ENCODE measurements around the gene CCNI2.

Gene CCNI2

GRCh38 chr5:132773601-132774355 lies 26.6 kb downstream of the CCNI2 start:
- peak overlapping the region; percentile 10 for H4K91ac ChIP-seq (ENCODE audit: low read length)
- no peak overlapping the region for H2BK15ac ChIP-seq (ENCODE audit: low read depth, poor library complexity, severe bottlenecking)
- peaks cover 50% of the 10 kb centered on the region for H3K4me1 ChIP-seq (ENCODE audit: control insufficient read depth, insufficient read depth, low read depth, low read length)
- peak overlapping the region in 1 of 2 experiments; percentile 17 for H3K4ac ChIP-seq (ENCODE audit: low read depth in 1 of 2, low read length in 2 of 2)
- H3K9ac ChIP-seq (ENCODE audit: low read length): no peak overlapping the region
- H3K27ac ChIP-seq (ENCODE audit: low read length, poor library complexity, severe bottlenecking): no peak overlapping the region
- H2AFZ ChIP-seq (ENCODE audit: low read depth, low read length): no peak overlapping the region
- no peak overlapping the region for H2BK5ac ChIP-seq (ENCODE audit: low read depth, low read length, poor library complexity, severe bottlenecking)
- 95% methylated on average over 10 of the region's 12 CpGs for WGBS
- no peak overlapping the region for H3K4me3 ChIP-seq (ENCODE audit: insufficient read depth in 1 of 2, low read depth in 1 of 2, low read length in 2 of 2)
- H2BK120ac ChIP-seq (ENCODE audit: low read depth, low read length): no peak overlapping the region
- H3K18ac ChIP-seq (ENCODE audit: low read depth in 1 of 2, low read length in 2 of 2): no peak overlapping the region
- H4K8ac ChIP-seq (ENCODE audit: low read length): no peak overlapping the region
- no peaks in the 10 kb centered on the region for H3K9me3 ChIP-seq (ENCODE audit: control insufficient read depth, low read length)
- no peak overlapping the region for H3K14ac ChIP-seq (ENCODE audit: low read length in 2 of 2)
- no peak for DNase-seq
- no peak overlapping the region for H3K4me2 ChIP-seq (ENCODE audit: low read length, poor library complexity, severe bottlenecking)
- peak overlapping the region; percentile 84 for H2AK5ac ChIP-seq (ENCODE audit: low read length, severe bottlenecking)
- H3K23ac ChIP-seq (ENCODE audit: low read length in 2 of 2): no peak overlapping the region
- peaks cover 0 to 2% of the 10 kb centered on the region in 2 experiments for H3K27me3 ChIP-seq (ENCODE audit: control insufficient read depth in 1 of 2, insufficient read depth in 1 of 2, low read length in 2 of 2)
- H3K36me3 ChIP-seq (ENCODE audit: control insufficient read depth in 1 of 2, insufficient read depth in 2 of 2, low read depth in 1 of 2, low read length in 2 of 2): peaks cover 0 to 23% of the 10 kb centered on the region in 2 experiments
- H2BK12ac ChIP-seq (ENCODE audit: low read length in 2 of 2): peak overlapping the region in 1 of 2 experiments; percentile 11
- H3K79me1 ChIP-seq (replicated peaks; ENCODE audit: low read length, poor library complexity, severe bottlenecking): peaks cover 46% of the 10 kb centered on the region

GRCh38 chr5:132774406-132774805 lies 27.2 kb downstream of the CCNI2 start:
- Histone ChIP-seq H3K79me1 (replicated peaks; ENCODE audit: low read length, poor library complexity, severe bottlenecking) (peaks cover 42% of the 10 kb centered on the region), H2BK12ac (ENCODE audit: low read length in 2 of 2) (peak overlapping the region in 1 of 2 experiments; percentile 18), H3K4ac (ENCODE audit: low read depth in 1 of 2, low read length in 2 of 2) (peak overlapping the region in 1 of 2 experiments; percentile 17), H3K4me1 (ENCODE audit: control insufficient read depth, insufficient read depth, low read depth, low read length) (peaks cover 50% of the 10 kb centered on the region), H3K4me2 (ENCODE audit: low read length, poor library complexity, severe bottlenecking) (no peak overlapping the region), H3K23ac (ENCODE audit: low read length in 2 of 2) (no peak overlapping the region), H3K27ac (ENCODE audit: low read length, poor library complexity, severe bottlenecking) (no peak overlapping the region), H3K9ac (ENCODE audit: low read length) (no peak overlapping the region), H2AFZ (ENCODE audit: low read depth, low read length) (no peak overlapping the region), H3K9me3 (ENCODE audit: control insufficient read depth, low read length) (no peaks in the 10 kb centered on the region), H4K91ac (ENCODE audit: low read length) (no peak overlapping the region), H3K18ac (ENCODE audit: low read depth in 1 of 2, low read length in 2 of 2) (peak overlapping the region in 1 of 2 experiments; percentile 26), H3K14ac (ENCODE audit: low read length in 2 of 2) (peak overlapping the region in 1 of 2 experiments; percentile 86), H2BK15ac (ENCODE audit: low read depth, poor library complexity, severe bottlenecking) (no peak overlapping the region), H3K27me3 (ENCODE audit: control insufficient read depth in 1 of 2, insufficient read depth in 1 of 2, low read length in 2 of 2) (peaks cover 0 to 6% of the 10 kb centered on the region in 2 experiments), H3K4me3 (ENCODE audit: insufficient read depth in 1 of 2, low read depth in 1 of 2, low read length in 2 of 2) (peak overlapping the region in 1 of 2 experiments; percentile 85), H2BK5ac (ENCODE audit: low read depth, low read length, poor library complexity, severe bottlenecking) (no peak overlapping the region), H4K8ac (ENCODE audit: low read length) (no peak overlapping the region), H2AK5ac (ENCODE audit: low read length, severe bottlenecking) (peak overlapping the region; percentile 84), H2BK120ac (ENCODE audit: low read depth, low read length) (no peak overlapping the region), H3K36me3 (ENCODE audit: control insufficient read depth in 1 of 2, insufficient read depth in 2 of 2, low read depth in 1 of 2, low read length in 2 of 2) (peaks cover 0 to 23% of the 10 kb centered on the region in 2 experiments)
- WGBS: 90% methylated on average over 3 of the region's 3 CpGs
- no peak for DNase-seq

- H3K18ac ChIP-seq (ENCODE audit: low read depth in 1 of 2, low read length in 2 of 2): no peak overlapping the region
- peak overlapping the region; percentile 84 for H2AK5ac ChIP-seq (ENCODE audit: low read length, severe bottlenecking)
- H3K4ac ChIP-seq (ENCODE audit: low read depth in 1 of 2, low read length in 2 of 2): no peak overlapping the region
- peak overlapping the region in 1 of 2 experiments; percentile 21 for H3K14ac ChIP-seq (ENCODE audit: low read length in 2 of 2)
- H2BK5ac ChIP-seq (ENCODE audit: low read depth, low read length, poor library complexity, severe bottlenecking): no peak overlapping the region
- H3K4me3 ChIP-seq (ENCODE audit: insufficient read depth in 1 of 2, low read depth in 1 of 2, low read length in 2 of 2): peak overlapping the region in 1 of 2 experiments; percentile 85
- H2BK15ac ChIP-seq (ENCODE audit: low read depth, poor library complexity, severe bottlenecking): no peak overlapping the region
- H3K27me3 ChIP-seq (ENCODE audit: control insufficient read depth in 1 of 2, insufficient read depth in 1 of 2, low read length in 2 of 2): peaks cover 0 to 8% of the 10 kb centered on the region in 2 experiments
- H3K9ac ChIP-seq (ENCODE audit: low read length): peak overlapping the region; percentile 78
- H4K91ac ChIP-seq (ENCODE audit: low read length): no peak overlapping the region
- no peak overlapping the region for H2BK120ac ChIP-seq (ENCODE audit: low read depth, low read length)
- H3K4me1 ChIP-seq (ENCODE audit: control insufficient read depth, insufficient read depth, low read depth, low read length): peaks cover 50% of the 10 kb centered on the region
- H3K23ac ChIP-seq (ENCODE audit: low read length in 2 of 2): peak overlapping the region in 1 of 2 experiments; percentile 67
- H3K4me2 ChIP-seq (ENCODE audit: low read length, poor library complexity, severe bottlenecking): peak overlapping the region; percentile 48
- peak overlapping the region in 1 of 2 experiments; percentile 64 for H2BK12ac ChIP-seq (ENCODE audit: low read length in 2 of 2)
- H3K27ac ChIP-seq (ENCODE audit: low read length, poor library complexity, severe bottlenecking): peak overlapping the region; percentile 88
- H4K8ac ChIP-seq (ENCODE audit: low read length): no peak overlapping the region
- H3K36me3 ChIP-seq (ENCODE audit: control insufficient read depth in 1 of 2, insufficient read depth in 2 of 2, low read depth in 1 of 2, low read length in 2 of 2): peaks cover 0 to 23% of the 10 kb centered on the region in 2 experiments
- no peaks in the 10 kb centered on the region for H3K9me3 ChIP-seq (ENCODE audit: control insufficient read depth, low read length)
- no peak for DNase-seq
- H3K79me1 ChIP-seq (replicated peaks; ENCODE audit: low read length, poor library complexity, severe bottlenecking): peaks cover 39% of the 10 kb centered on the region
- 96% methylated on average over 5 of the region's 5 CpGs for WGBS
- no peak overlapping the region for H2AFZ ChIP-seq (ENCODE audit: low read depth, low read length)
These were observed 27.7 kb downstream of the CCNI2 start for GRCh38 chr5:132774896-132775295.

GRCh38 chr5:132775476-132775961 lies 28.3 kb downstream of the CCNI2 start:
- peaks cover 0 to 23% of the 10 kb centered on the region in 2 experiments for H3K36me3 ChIP-seq (ENCODE audit: control insufficient read depth in 1 of 2, insufficient read depth in 2 of 2, low read depth in 1 of 2, low read length in 2 of 2)

More at GRCh38 chr5:132775476-132775961, 28.3 kb downstream of the CCNI2 start:
- Histone ChIP-seq H3K23ac (ENCODE audit: low read length in 2 of 2) (no peak overlapping the region), H3K9ac (ENCODE audit: low read length) (peak overlapping the region; percentile 78), H3K18ac (ENCODE audit: low read depth in 1 of 2, low read length in 2 of 2) (no peak overlapping the region), H2BK120ac (ENCODE audit: low read depth, low read length) (no peak overlapping the region), H3K27ac (ENCODE audit: low read length, poor library complexity, severe bottlenecking) (peak overlapping the region; percentile 88), H2BK5ac (ENCODE audit: low read depth, low read length, poor library complexity, severe bottlenecking) (no peak overlapping the region), H4K91ac (ENCODE audit: low read length) (no peak overlapping the region), H4K8ac (ENCODE audit: low read length) (no peak overlapping the region), H3K4ac (ENCODE audit: low read depth in 1 of 2, low read length in 2 of 2) (no peak overlapping the region), H2BK15ac (ENCODE audit: low read depth, poor library complexity, severe bottlenecking) (no peak overlapping the region), H3K9me3 (ENCODE audit: control insufficient read depth, low read length) (no peaks in the 10 kb centered on the region), H3K4me3 (ENCODE audit: insufficient read depth in 1 of 2, low read depth in 1 of 2, low read length in 2 of 2) (peak overlapping the region in 1 of 2 experiments; percentile 85), H2AFZ (ENCODE audit: low read depth, low read length) (no peak overlapping the region), H3K14ac (ENCODE audit: low read length in 2 of 2) (no peak overlapping the region), H3K79me1 (replicated peaks; ENCODE audit: low read length, poor library complexity, severe bottlenecking) (peaks cover 39% of the 10 kb centered on the region), H2BK12ac (ENCODE audit: low read length in 2 of 2) (no peak overlapping the region), H2AK5ac (ENCODE audit: low read length, severe bottlenecking) (no peak overlapping the region), H3K27me3 (ENCODE audit: control insufficient read depth in 1 of 2, insufficient read depth in 1 of 2, low read length in 2 of 2) (peaks cover 0 to 9% of the 10 kb centered on the region in 2 experiments), H3K4me1 (ENCODE audit: control insufficient read depth, insufficient read depth, low read depth, low read length) (peaks cover 50% of the 10 kb centered on the region), H3K4me2 (ENCODE audit: low read length, poor library complexity, severe bottlenecking) (peak overlapping the region; percentile 7)
- 87% methylated on average over 6 of the region's 7 CpGs for WGBS
- peak; percentile 26 for DNase-seq
